ENCODE data around the gene SLC9A8.
A peak's percentile ranks its signal among the peaks of the same experiment; 100 is the strongest.

The SLC9A8 gene

GRCh38 chr20:49814057-49814694, 1.5 kb downstream of the SLC9A8 start:
- no peak for DNase-seq

- DNase-seq: no peak
Observed at GRCh38 chr20:49818816-49819215, 6.2 kb downstream of the SLC9A8 start.

GRCh38 chr20:49819702-49820101, 7.1 kb downstream of the SLC9A8 start:
- no peak for DNase-seq

- no peak for DNase-seq
Observed at GRCh38 chr20:49821381-49821780, 8.8 kb downstream of the SLC9A8 start.

- no peak for DNase-seq
Observed at GRCh38 chr20:49821870-49822331, 9.3 kb downstream of the SLC9A8 start.

GRCh38 chr20:49823152-49823847, 10.7 kb downstream of the SLC9A8 start:
- peak; percentile 75 for DNase-seq

- no peak for DNase-seq
Observed at GRCh38 chr20:49824206-49824605, 11.6 kb downstream of the SLC9A8 start.

- DNase-seq: no peak
Observed at GRCh38 chr20:49825521-49826033, 12.9 kb downstream of the SLC9A8 start.

GRCh38 chr20:49831022-49831769, 18.6 kb downstream of the SLC9A8 start:
- DNase-seq: no peak

- DNase-seq: no peak
Observed at GRCh38 chr20:49831770-49832631, 19.4 kb downstream of the SLC9A8 start.

GRCh38 chr20:49832632-49833327, 20.2 kb downstream of the SLC9A8 start:
- no peak for DNase-seq

- DNase-seq: no peak
Observed at GRCh38 chr20:49833483-49833882, 20.9 kb downstream of the SLC9A8 start.

- no peak for DNase-seq
Observed at GRCh38 chr20:49835031-49835430, 22.4 kb downstream of the SLC9A8 start.

- no peak for DNase-seq
Observed at GRCh38 chr20:49838546-49838945, 25.9 kb downstream of the SLC9A8 start.

- DNase-seq: no peak
Observed at GRCh38 chr20:49843139-49843538, 30.5 kb downstream of the SLC9A8 start.

GRCh38 chr20:49843770-49844380, 31.2 kb downstream of the SLC9A8 start:
- DNase-seq: no peak

- no peak for DNase-seq
Observed at GRCh38 chr20:49845060-49845459, 32.4 kb downstream of the SLC9A8 start.

- DNase-seq: peak; percentile 75
Observed at GRCh38 chr20:49846206-49846807, 33.7 kb downstream of the SLC9A8 start.

- no peak for DNase-seq
Observed at GRCh38 chr20:49850463-49851230, 38.0 kb downstream of the SLC9A8 start.

- no peak for DNase-seq
Observed at GRCh38 chr20:49851231-49851705, 38.6 kb downstream of the SLC9A8 start.
